ENCODE results near the gene LRRC36. TPM values are rescaled to one million over a fixed set of nuclear protein-coding genes. Genes with fewer than 3 reads are reported as not detected.
A peak's percentile ranks its signal among the peaks of the same experiment; 100 is the strongest.

LRRC36 gene
- total RNA-seq, 1 donor from 2014 or later, result 0.20 TPM

DNA sequence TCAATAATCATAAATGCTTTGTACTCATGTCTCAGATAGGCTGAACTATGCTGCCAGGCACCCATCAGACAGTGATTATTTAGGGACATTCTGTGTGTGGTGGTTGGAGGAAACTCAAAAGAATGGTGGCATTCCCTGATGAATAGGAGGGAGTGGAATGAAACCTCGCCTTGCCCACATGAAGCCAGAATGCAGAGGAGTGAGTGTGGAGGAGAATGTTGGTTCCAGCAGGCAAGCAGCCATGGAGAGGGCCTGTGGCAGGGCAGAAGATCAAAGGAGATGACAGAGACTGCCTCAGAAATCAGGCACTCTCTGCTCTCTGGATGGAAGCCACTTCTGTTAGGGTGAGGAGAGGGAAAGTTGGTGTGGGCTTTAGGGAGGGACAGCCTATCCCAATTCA, 22.6 kb upstream of the LRRC36 start:
- Mint-ChIP-seq H3K9me3 (ENCODE audit: low read depth) (no peaks in the 10 kb centered on the region), H3K27me3 (ENCODE audit: low read depth) (no peaks in the 10 kb centered on the region), H3K4me3 (ENCODE audit: unreplicated experiment) (no peak overlapping the region), H3K4me1 (ENCODE audit: low read depth) (peaks cover 27% of the 10 kb centered on the region), H3K27ac (ENCODE audit: unreplicated experiment) (no peak overlapping the region), H3K36me3 (ENCODE audit: low read depth) (no peaks in the 10 kb centered on the region)
- no peak for DNase-seq (ENCODE audit: low spot score)
- TF ChIP-seq, protein P1, sequence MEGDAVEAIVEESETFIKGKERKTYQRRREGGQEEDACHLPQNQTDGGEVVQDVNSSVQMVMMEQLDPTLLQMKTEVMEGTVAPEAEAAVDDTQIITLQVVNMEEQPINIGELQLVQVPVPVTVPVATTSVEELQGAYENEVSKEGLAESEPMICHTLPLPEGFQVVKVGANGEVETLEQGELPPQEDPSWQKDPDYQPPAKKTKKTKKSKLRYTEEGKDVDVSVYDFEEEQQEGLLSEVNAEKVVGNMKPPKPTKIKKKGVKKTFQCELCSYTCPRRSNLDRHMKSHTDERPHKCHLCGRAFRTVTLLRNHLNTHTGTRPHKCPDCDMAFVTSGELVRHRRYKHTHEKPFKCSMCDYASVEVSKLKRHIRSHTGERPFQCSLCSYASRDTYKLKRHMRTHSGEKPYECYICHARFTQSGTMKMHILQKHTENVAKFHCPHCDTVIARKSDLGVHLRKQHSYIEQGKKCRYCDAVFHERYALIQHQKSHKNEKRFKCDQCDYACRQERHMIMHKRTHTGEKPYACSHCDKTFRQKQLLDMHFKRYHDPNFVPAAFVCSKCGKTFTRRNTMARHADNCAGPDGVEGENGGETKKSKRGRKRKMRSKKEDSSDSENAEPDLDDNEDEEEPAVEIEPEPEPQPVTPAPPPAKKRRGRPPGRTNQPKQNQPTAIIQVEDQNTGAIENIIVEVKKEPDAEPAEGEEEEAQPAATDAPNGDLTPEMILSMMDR (IDR thresholded peaks at IDR 0.05), result no peak

DNA sequence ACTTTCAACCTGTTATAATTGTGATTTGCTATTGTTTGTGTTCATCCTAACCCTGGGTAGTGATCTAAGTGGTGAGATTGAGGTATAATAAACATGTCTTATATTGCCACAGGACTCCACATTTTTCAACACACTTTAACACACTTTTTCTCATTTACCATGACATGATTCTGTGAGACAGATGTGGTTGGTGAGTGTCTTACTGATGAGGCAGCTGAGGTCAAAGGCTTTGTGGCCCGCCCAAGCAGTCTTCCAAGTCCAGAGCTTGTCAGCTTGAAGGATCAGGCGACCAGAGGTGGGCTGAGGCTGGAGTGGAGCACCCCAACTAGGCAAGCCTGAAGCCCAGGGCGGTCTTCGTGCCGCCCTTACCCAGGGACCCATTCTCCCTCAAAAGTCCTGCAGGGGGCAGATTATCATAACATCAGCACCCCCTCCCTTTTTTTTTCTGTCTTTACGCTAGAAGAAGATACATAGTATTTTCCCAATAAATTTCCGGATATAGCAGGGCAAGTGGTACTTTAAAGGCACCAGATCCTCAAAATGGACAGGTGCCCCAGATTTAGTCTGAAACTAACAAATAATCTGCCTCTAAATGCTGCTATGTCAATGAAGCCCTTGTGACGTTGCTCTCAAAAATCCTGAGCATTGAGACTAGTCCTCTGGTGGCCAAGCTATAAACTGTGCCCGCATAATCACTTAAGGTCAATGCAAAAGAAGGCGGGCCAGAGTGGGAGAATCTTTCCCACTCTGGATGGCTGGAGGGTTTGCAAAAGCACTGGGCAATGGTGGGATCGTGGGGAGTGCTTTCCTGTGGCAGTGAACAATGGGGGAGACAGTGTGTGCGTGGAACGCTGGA, 21.2 kb upstream of the LRRC36 start:
- no peaks in the 10 kb centered on the region for H3K36me3 Mint-ChIP-seq (ENCODE audit: low read depth)
- peak; percentile 49 for DNase-seq (ENCODE audit: low spot score)
- TF ChIP-seq, protein P1 (IDR thresholded peaks at IDR 0.05), result no peak
- H3K9me3 Mint-ChIP-seq (ENCODE audit: low read depth), result no peaks in the 10 kb centered on the region
- peaks cover 30% of the 10 kb centered on the region for H3K4me1 Mint-ChIP-seq (ENCODE audit: low read depth)
- no peaks in the 10 kb centered on the region for H3K27me3 Mint-ChIP-seq (ENCODE audit: low read depth)
- no peak overlapping the region for H3K27ac Mint-ChIP-seq (ENCODE audit: unreplicated experiment)
- no peak overlapping the region for H3K4me3 Mint-ChIP-seq (ENCODE audit: unreplicated experiment)

DNA sequence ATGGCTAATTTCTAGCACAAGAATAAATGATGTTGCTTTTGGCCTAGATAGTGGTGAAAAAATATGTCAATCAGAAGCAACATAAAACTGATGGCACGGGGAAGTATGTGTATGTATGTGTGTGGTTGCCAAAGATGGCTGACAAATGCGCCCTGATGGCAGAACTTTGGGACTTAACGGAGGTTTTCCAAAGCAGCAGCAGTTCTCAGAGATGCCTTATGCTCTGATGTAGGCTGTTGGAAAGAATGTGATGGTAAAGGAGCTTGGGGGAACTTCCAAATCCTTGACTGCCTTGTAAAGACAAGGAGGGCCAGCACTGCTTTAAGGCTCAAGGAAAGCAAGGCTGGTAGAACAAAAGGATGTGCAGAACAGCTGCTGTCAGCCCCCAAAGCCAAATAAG, 16.1 kb upstream of the LRRC36 start:
- H3K4me3 Mint-ChIP-seq (ENCODE audit: unreplicated experiment), result no peak overlapping the region
- DNase-seq (ENCODE audit: low spot score), result no peak
- no peaks in the 10 kb centered on the region for H3K9me3 Mint-ChIP-seq (ENCODE audit: low read depth)
- TF ChIP-seq, protein P1 (IDR thresholded peaks at IDR 0.05), result no peak
- no peaks in the 10 kb centered on the region for H3K27me3 Mint-ChIP-seq (ENCODE audit: low read depth)
- peaks cover 20% of the 10 kb centered on the region for H3K4me1 Mint-ChIP-seq (ENCODE audit: low read depth)
- H3K36me3 Mint-ChIP-seq (ENCODE audit: low read depth), result no peaks in the 10 kb centered on the region
- no peak overlapping the region for H3K27ac Mint-ChIP-seq (ENCODE audit: unreplicated experiment)

DNA sequence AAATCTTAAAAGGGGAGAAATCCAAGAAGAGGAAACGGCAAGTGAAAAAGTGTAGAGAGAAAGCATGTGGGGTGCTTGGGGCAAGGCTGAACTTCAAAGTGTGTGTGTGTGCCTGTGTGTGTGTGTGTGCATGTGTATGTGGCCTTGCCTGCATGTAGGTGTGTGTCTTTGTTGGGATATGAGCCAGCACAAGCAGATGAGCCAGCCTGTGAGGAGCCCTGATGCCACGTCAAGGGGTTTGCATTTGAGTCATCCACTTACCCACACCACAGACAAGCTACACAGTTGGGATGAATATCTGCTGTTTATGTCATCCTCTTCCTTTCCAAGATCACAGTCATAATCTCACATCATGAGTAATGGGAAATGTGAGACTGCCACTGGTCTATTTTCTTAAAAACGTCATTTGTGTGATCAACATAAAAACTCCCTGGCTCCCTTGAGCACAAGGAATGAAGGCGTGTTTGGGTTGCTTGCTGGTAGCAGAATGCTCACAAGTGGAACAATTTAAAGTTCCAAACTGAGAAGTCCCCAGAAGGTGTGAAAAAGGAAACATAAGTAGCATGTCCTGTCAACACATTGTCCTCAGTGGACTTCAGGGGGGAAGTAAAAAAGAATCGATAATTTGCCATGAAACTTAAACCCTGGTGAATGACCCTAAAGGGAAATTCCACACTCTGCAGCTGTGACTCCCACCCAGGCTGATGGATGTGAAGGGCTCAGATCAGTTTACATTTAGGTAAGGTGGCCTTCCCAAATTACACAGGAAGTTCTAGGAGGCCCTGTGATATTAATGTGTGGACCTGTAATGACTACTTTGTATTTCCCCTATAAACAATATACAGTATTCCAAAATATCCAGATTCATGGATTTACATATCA, 14.8 kb upstream of the LRRC36 start:
- H3K27me3 Mint-ChIP-seq (ENCODE audit: low read depth), result no peaks in the 10 kb centered on the region
- peaks cover 20% of the 10 kb centered on the region for H3K4me1 Mint-ChIP-seq (ENCODE audit: low read depth)
- DNase-seq (ENCODE audit: low spot score), result no peak
- H3K36me3 Mint-ChIP-seq (ENCODE audit: low read depth), result no peaks in the 10 kb centered on the region
- H3K9me3 Mint-ChIP-seq (ENCODE audit: low read depth), result no peaks in the 10 kb centered on the region
- no peak overlapping the region for H3K4me3 Mint-ChIP-seq (ENCODE audit: unreplicated experiment)
- peak overlapping the region; percentile 93 for H3K27ac Mint-ChIP-seq (ENCODE audit: unreplicated experiment)
- TF ChIP-seq, protein P1 (IDR thresholded peaks at IDR 0.05), result no peak

DNA sequence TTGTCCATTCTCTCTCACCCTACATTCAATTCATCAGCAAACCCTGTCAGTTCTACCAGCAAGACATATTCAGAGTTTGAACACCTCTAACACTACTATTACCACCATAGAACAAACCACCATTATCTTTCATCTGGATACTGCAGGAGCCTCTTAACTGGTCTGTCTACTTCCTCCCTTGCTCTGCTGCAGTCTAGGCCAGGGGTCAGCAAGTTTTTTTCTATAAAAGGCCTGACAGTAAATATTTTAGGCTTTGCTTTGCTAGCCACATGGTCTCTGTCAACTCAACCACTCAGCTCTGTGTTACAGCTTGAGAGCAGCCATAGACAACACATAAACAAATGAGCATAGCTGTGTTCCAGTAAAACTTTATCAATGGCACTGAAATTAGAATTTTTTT, 13.9 kb upstream of the LRRC36 start:
- Mint-ChIP-seq H3K4me1 (ENCODE audit: low read depth) (peaks cover 20% of the 10 kb centered on the region), H3K9me3 (ENCODE audit: low read depth) (no peaks in the 10 kb centered on the region), H3K27me3 (ENCODE audit: low read depth) (no peaks in the 10 kb centered on the region), H3K4me3 (ENCODE audit: unreplicated experiment) (no peak overlapping the region), H3K27ac (ENCODE audit: unreplicated experiment) (peak overlapping the region; percentile 93), H3K36me3 (ENCODE audit: low read depth) (no peaks in the 10 kb centered on the region)
- no peak for DNase-seq (ENCODE audit: low spot score)
- TF ChIP-seq, protein P1 (IDR thresholded peaks at IDR 0.05), result no peak
